Sigmoid colon (tissue), 4 donors: ENCODE measurements around the gene CCDC91.

Source experiments
- CTCF ChIP-seq, 4 experiments: fragments of 450-650 bp in 3 of 4; fragments of 200-600 bp in 1 of 4; IDR thresholded peaks; one replicate each; pipeline ENCODE4 v1.5.1; 2016 to 2019; ENCODE audit warnings: antibody characterized with exemption in 4 of 4, mild to moderate bottlenecking in 3 of 4, moderate library complexity in 2 of 4
- POLR2A ChIP-seq, 2 donors: fragments of 450-650 bp; IDR thresholded peaks; one replicate each; pipeline ENCODE4 v1.6.1; 2016; ENCODE audit warnings: antibody characterized with exemption in 2 of 2, mild to moderate bottlenecking in 2 of 2, moderate library complexity in 2 of 2
- POLR2AphosphoS5 ChIP-seq, 4 donors: sonication (generic); formaldehyde crosslinking; IDR thresholded peaks; one replicate each; pipeline ENCODE4 v1.6.1; 2017; ENCODE audit warnings: antibody characterized with exemption in 4 of 4

GRCh38 chr12:28172434-28173030, 17.7 kb upstream of the CCDC91 start:
- TF ChIP-seq CTCF (IDR thresholded peaks at IDR 0.05), result peak in 2 of 4 experiments; percentile 13 to 27
- TF ChIP-seq POLR2AphosphoS5 (IDR thresholded peaks at IDR 0.05), result no peak
- no peak for TF ChIP-seq POLR2A (IDR thresholded peaks at IDR 0.05)
